Left hindlimb (tissue), 1 donor: ENCODE results near the gene ASCL5.

ENCODE experiments used
- DNase-seq: peaks from one replicate; pipeline ENCODE4 v3.0.0-alpha.2; 2018

The ASCL5 gene

GRCh38 chr1:201109651-201110050 is 17.3 kb downstream of the ASCL5 start:
- no peak for DNase-seq

- no peak for DNase-seq
Measured at GRCh38 chr1:201108614-201109013, 18.4 kb downstream of the ASCL5 start.

DNA sequence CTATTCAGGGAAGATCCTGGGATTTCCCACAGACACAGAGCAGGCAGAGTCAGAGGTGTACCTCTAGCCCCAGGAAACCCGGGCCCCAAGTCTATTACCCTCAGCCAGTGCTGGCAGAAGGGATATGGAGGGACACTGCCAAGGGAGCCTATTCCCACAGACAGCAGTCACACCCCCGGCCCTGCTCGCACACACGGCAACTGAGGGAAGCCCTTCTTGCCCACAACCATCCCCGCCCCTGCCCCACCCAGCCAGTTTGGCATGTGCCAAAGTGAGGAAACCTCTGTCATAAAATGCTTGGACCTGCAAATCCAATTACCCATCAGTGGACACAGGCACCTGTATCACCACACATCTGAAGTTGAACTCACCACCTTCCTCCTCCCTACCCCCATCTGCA is 21.3 kb downstream of the ASCL5 start:
- DNase-seq, result no peak

GRCh38 chr1:201104141-201104540 is 22.8 kb downstream of the ASCL5 start:
- DNase-seq, result no peak

DNA sequence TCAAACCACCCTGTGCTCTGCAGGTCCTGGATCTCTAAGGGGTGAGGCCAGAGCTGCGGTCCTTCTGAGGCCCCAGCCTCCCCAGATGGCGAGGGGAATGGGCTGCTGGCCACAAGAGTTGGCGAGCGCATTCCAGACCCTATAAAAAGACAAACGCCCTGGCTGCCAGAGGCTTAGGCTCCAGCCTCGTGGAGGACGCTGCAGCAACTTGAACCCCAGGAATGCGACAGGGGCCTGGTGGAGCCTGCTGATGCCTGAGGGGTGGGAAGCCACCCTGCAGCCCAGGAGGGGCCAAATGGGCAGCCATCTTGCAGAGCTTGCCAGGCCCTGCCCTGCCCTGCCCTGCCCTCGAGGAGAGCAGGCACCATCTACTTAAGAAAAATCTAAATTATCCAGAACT is 23.3 kb downstream of the ASCL5 start:
- no peak for DNase-seq

- no peak for DNase-seq
Measured at GRCh38 chr1:201100169-201100930, 26.6 kb downstream of the ASCL5 start.

DNA sequence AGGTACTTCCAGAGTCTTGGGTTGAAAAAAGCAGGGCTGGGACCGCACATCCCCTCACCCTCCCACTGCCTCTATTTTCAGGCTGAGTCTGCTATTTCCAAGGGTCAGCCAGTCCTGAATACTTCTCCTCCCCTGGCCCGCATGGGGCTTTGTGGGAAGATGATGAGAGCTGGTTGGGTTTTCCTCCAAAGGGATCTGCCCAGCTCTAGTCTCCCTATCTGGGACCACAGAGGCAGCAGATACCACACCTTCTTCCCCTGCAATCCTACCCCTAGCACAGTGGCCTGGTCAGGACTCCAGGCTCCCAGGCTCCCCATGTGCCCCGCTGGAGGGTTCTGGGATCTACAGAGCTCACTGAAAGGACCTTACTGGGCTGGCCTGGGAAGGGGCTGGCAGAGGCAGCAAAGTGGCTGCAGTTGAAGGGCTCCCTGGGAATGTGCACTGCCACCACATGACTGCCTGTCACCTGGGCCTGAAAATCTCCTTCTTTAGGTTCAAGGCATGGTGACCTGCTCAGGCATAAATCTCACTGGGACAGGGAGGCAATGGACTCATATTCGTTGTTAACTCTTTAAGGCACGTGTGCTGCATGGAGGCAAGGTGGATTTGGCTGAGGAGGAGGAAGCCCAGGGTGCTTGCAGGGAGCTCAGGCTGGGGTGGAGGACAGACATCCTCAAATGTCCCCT is 27.8 kb downstream of the ASCL5 start:
- no peak for DNase-seq

- no peak for DNase-seq
Measured at GRCh38 chr1:201096977-201097856, 29.8 kb downstream of the ASCL5 start.

DNA sequence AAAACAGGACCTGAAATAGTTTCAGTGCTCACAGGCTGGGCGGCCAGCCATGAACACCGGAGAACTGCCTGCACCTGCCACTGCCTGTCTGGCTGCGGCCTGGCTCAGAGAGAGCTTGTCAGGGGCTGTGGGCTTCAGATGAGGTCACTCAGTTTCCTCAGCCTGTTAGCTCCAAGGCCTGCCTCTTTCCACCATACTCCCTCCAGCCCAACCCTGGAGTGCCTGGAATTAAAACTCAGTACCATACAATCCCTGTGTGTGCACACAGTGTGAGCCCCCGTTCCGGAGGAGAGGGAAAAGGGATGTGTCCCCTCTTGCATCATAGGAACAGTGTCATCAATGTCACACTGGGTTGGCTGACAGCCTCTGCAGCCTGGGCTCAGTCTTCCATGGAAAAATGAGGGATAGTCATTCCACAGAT is 30.9 kb downstream of the ASCL5 start:
- peak; percentile 66 for DNase-seq

DNA sequence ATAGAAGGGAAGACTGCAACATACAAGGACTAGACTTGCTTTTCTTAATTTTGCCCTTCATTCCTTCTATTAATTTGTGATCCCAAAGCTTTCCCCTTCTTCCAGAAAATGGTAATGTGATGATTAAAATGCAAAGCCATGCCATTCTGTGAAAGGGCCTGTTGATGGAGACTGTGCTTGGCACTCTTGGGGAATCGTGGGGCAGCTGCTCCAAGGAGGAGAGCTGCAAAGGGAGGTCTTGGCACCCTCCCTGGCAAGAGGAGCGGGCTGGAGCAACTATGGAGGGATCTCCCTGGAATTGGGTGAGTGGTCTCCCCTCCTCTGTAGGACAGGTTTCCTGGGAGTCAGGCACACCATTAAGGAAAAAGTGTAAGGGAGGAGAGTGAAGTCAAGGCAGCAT is 31.4 kb downstream of the ASCL5 start:
- DNase-seq, result no peak

GRCh38 chr1:201094832-201095231 is 32.2 kb downstream of the ASCL5 start:
- DNase-seq, result no peak

GRCh38 chr1:201093962-201094361 is 33.0 kb downstream of the ASCL5 start:
- DNase-seq, result no peak

DNA sequence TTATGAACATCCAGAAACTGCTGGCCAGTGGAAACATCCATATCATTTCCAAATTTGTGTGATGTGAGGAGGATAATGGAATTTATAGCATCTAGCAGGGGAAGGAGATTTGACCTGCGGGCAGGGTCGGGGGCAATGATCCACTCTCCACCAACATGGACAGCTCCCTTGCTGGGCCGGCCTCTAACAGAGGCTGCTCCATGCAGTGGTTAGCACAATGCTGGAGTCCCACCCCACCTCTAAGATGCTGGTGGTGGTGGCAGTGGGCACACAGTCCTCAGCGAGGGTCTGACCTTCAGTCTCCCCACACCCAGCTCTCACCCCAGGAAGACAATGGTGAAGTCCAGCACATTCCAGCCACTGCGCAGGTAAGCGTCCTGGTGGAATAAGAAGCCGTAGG is 33.4 kb downstream of the ASCL5 start:
- no peak for DNase-seq

DNA sequence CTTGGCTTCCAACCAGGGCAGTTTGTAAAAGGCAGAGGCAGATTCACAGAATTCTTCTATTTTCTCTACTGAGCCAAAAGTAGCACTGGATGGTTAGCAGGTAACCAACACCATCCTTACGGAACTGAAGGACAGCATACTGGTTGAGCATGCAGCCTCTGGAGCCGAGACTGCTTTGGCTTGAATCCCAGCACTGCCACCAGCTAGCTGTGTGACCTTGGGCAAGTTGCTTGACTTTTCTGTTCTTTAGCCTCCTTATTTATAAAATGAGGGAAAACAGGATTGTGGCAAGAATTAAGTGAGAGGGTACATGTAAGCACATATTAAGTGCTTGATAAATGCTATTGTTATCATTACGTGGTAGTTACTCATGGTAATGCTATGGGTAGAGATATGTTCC is 34.2 kb downstream of the ASCL5 start:
- DNase-seq, result no peak

- no peak for DNase-seq
Measured at GRCh38 chr1:201091256-201091655, 35.7 kb downstream of the ASCL5 start.

DNA sequence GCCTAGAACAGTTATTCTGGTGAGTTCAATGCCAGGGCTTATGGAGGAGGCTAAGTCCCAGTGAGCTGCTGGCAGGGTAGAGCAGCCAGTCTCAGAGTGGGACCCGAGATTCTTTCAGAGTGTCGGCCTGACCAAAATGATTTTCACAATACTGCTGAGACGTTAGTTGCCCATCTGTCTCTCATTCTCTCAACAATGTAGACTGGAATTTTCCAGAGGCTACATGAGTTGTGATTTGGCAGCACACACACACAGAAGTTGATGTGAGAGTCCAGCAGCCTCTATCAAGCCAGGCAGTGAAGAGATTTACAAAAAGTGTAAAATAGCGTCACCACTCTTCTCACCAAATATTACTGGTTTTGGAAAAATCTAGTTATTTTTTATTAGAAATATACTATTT is 36.4 kb downstream of the ASCL5 start:
- DNase-seq, result no peak

GRCh38 chr1:201089596-201089995 is 37.4 kb downstream of the ASCL5 start:
- DNase-seq, result no peak

- no peak for DNase-seq
Measured at GRCh38 chr1:201088901-201089525, 38.0 kb downstream of the ASCL5 start.

DNA sequence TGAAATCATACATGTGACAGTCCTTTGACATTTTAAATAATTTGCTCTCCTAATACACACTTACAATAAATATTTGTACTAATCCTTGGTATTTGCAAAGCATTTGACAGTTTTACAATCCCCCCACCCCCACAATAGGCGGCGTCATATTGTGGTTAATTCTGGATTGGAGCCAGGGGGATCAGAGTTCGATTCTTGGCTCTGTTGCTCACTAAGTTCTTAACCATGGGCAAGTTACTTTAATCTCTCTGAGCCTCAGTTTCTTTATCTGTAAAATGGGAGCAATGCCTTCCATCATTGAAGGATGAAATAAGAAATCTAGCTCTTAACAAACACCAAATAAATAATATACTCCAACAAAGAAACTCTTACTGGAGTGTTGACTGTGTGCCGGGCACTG is 38.6 kb downstream of the ASCL5 start:
- no peak for DNase-seq

- no peak for DNase-seq
Measured at GRCh38 chr1:201085902-201086735, 40.9 kb downstream of the ASCL5 start.

GRCh38 chr1:201084295-201084694 is 42.7 kb downstream of the ASCL5 start:
- DNase-seq, result no peak

DNA sequence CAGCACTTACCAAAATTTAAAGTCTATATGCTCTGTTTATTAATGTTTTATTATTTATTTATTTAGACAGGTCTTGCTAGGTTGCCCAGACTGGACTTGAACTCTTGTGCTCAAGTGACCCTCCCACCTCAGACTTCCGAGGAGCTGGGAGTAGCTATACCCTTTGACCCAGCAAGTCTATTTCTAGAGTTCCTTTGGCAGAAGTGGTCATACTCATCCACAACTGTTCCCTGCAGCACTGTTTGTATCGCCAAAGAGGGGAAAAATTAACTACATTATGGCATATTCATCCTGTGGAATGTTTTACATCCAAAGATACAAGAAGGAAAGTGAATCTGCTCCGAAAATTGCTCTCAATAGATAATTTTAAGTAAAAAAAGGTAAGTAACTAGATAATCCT is 43.2 kb downstream of the ASCL5 start:
- no peak for DNase-seq
